GM21576 (cell line): ENCODE measurements around the gene TTYH3.
"Not testable (repeated sequence)": the region's sequence is repeated elsewhere in the genome, so short reads cannot be mapped to it uniquely, and the experiment has no call there.

Experiments
- ATAC-seq: cut with Tn5 transposase; IDR thresholded peaks from one replicate; pipeline ENCODE4 v1.9.1; 2021; ENCODE audit warnings: mild to moderate bottlenecking, moderate library complexity; ENCODE audit not compliant: unreplicated experiment

TTYH3 gene

GRCh38 chr7:2631946-2632732, at the start of gene TTYH3:
TTYH3 (plus strand) TSS chr7:2631986; CDS start chr7:2632156, 170 bp downstream.
- ATAC-seq: peak; percentile 29

GRCh38 chr7:2582006-2582735, 49.6 kb upstream of the TTYH3 start:
- ATAC-seq: no peak

- ATAC-seq: no peak
Measured at GRCh38 chr7:2583798-2584580, 47.8 kb upstream of the TTYH3 start.

GRCh38 chr7:2585446-2585845, 46.3 kb upstream of the TTYH3 start:
- ATAC-seq: no peak

- ATAC-seq: no peak
Measured at GRCh38 chr7:2586326-2587020, 45.3 kb upstream of the TTYH3 start.

GRCh38 chr7:2587134-2587533, 44.7 kb upstream of the TTYH3 start:
- no peak for ATAC-seq

- no peak for ATAC-seq
Measured at GRCh38 chr7:2587778-2588177, 44.0 kb upstream of the TTYH3 start.

GRCh38 chr7:2589341-2589740, 42.4 kb upstream of the TTYH3 start:
- no peak for ATAC-seq

GRCh38 chr7:2589941-2590340, 41.8 kb upstream of the TTYH3 start:
- ATAC-seq: not testable (repeated sequence)

- no peak for ATAC-seq
Measured at GRCh38 chr7:2592375-2592865, 39.4 kb upstream of the TTYH3 start.

GRCh38 chr7:2593036-2593727, 38.6 kb upstream of the TTYH3 start:
- ATAC-seq: no peak

GRCh38 chr7:2594599-2594998, 37.2 kb upstream of the TTYH3 start:
- no peak for ATAC-seq

GRCh38 chr7:2595258-2595860, 36.4 kb upstream of the TTYH3 start:
- no peak for ATAC-seq

GRCh38 chr7:2596464-2597272, 35.1 kb upstream of the TTYH3 start:
- ATAC-seq: no peak

- ATAC-seq: no peak
Measured at GRCh38 chr7:2597273-2597640, 34.5 kb upstream of the TTYH3 start.

- no peak for ATAC-seq
Measured at GRCh38 chr7:2598154-2598823, 33.5 kb upstream of the TTYH3 start.

GRCh38 chr7:2601065-2601464, 30.7 kb upstream of the TTYH3 start:
- no peak for ATAC-seq

- no peak for ATAC-seq
Measured at GRCh38 chr7:2601907-2602306, 29.9 kb upstream of the TTYH3 start.
